ENCODE data around the gene TBX6.

Gene TBX6

GRCh38 chr16:30076276-30076791 lies 15.4 kb downstream of the TBX6 start:
- DNase-seq (ENCODE audit: extremely low spot score) = no peak
- ChIA-PET CTCF (interaction anchor here (1.1 to 10.9 kb wide), 2 partner anchors 9 to 15 kb away, joined by 7 to 102 read pairs; partner anchors contain the start of gene TBX6), POLR2A (interaction anchor here (2.9 kb wide), 1 partner anchor 11 kb away, joined by 11 read pairs; the partner anchor contains the start of gene ALDOA)
- no peak for TF ChIP-seq CTCF (IDR thresholded peaks at IDR 0.05; ENCODE audit: control extremely low read depth, extremely low read depth, low read depth, missing control alignments)

- ChIA-PET CTCF (interaction anchor here (1.1 to 10.9 kb wide), 2 partner anchors 8 to 16 kb away, joined by 7 to 102 read pairs; partner anchors contain the start of gene TBX6), POLR2A (interaction anchor here (2.9 kb wide), 1 partner anchor 10 kb away, joined by 11 read pairs; the partner anchor contains the start of gene ALDOA)
- peak; percentile 94 for DNase-seq (ENCODE audit: extremely low spot score)
- no peak for TF ChIP-seq CTCF (IDR thresholded peaks at IDR 0.05; ENCODE audit: control extremely low read depth, extremely low read depth, low read depth, missing control alignments)
These were observed 16.0 kb downstream of the TBX6 start, which contains the start of gene PPP4C for GRCh38 chr16:30075503-30076275. PPP4C (plus strand) TSS chr16:30075994; CDS start chr16:30076378, 384 bp downstream.

- no peak for TF ChIP-seq CTCF (IDR thresholded peaks at IDR 0.05; ENCODE audit: control extremely low read depth, extremely low read depth, low read depth, missing control alignments)
- no peak for DNase-seq (ENCODE audit: extremely low spot score)
- CTCF ChIA-PET = interaction anchor here (1.0 to 3.5 kb wide), 2 partner anchors 21 to 23 kb away, joined by 3 to 21 read pairs; partner anchors contain the start of gene TBX6
- POLR2A ChIA-PET = interaction anchor here (0.7 kb wide), 1 partner anchor 804 kb away, joined by 4 read pairs; no protein-coding TSS in a partner anchor
These were observed 21.2 kb downstream of the TBX6 start for GRCh38 chr16:30070490-30070889.

- TF ChIP-seq CTCF (IDR thresholded peaks at IDR 0.05; ENCODE audit: control extremely low read depth, extremely low read depth, low read depth, missing control alignments) = no peak
- ChIA-PET CTCF (interaction anchor here (1.0 to 3.5 kb wide), 3 partner anchors 10 to 24 kb away, joined by 3 to 21 read pairs (median 5); partner anchors contain the start of gene TBX6), POLR2A (interaction anchor here (1.5 kb wide), 1 partner anchor 22 kb away, joined by 4 read pairs; the partner anchor contains the start of gene TBX6)
- no peak for DNase-seq (ENCODE audit: extremely low spot score)
These were observed 21.9 kb downstream of the TBX6 start for GRCh38 chr16:30069611-30070462.

- ChIA-PET POLR2A (interaction anchor here (0.5 to 1.5 kb wide), 3 partner anchors 9 to 23 kb away, joined by 3 to 4 read pairs (median 3); partner anchors contain the start of gene TBX6), CTCF (interaction anchor here (1.5 to 3.5 kb wide), 2 partner anchors 11 to 23 kb away, joined by 5 to 21 read pairs; partner anchors contain the start of gene TBX6)
- TF ChIP-seq CTCF (IDR thresholded peaks at IDR 0.05; ENCODE audit: control extremely low read depth, extremely low read depth, low read depth, missing control alignments) = peak; percentile 18
- no peak for DNase-seq (ENCODE audit: extremely low spot score)
These were observed 22.7 kb downstream of the TBX6 start for GRCh38 chr16:30068750-30069610.
